MM.1S (cell line): ENCODE data around the gene TNK1.
"Not testable (repeated sequence)": the region's sequence is repeated elsewhere in the genome, so short reads cannot be mapped to it uniquely, and the experiment has no call there.

Experiments
- DNase-seq: peaks from one replicate; pipeline ENCODE4 v3.0.0-alpha.2; 2015
- H2AFZ ChIP-seq: fragments of 300-600 bp; sonication (generic); 2 replicates; pipeline ENCODE4 v1.6.0; 2016; ENCODE audit warnings: antibody characterized with exemption, low read length
- H3F3A ChIP-seq: fragments of 300-600 bp; sonication (generic); 2 replicates; pipeline ENCODE4 v1.6.1; 2016; ENCODE audit warnings: mild to moderate bottlenecking, antibody characterized with exemption, low read length, moderate library complexity, mixed read lengths; ENCODE audit not compliant: insufficient read depth
- H3K27ac ChIP-seq: fragments of 300-600 bp; sonication (generic); 2 replicates; pipeline ENCODE4 v1.5.1; 2016; ENCODE audit warnings: mild to moderate bottlenecking, low read length
- H3K27me3 ChIP-seq: fragments of 300-600 bp; sonication (generic); replicated peaks from 2 replicates; pipeline ENCODE4 v1.6.0; 2016; ENCODE audit warnings: low read length; ENCODE audit not compliant: insufficient read depth
- H3K36me3 ChIP-seq: fragments of 300-600 bp; sonication (generic); replicated peaks from 2 replicates; pipeline ENCODE4 v1.6.1; 2016; ENCODE audit warnings: mild to moderate bottlenecking, low read length, mixed read lengths; ENCODE audit not compliant: insufficient read depth
- H3K4me1 ChIP-seq: fragments of 300-600 bp; sonication (generic); 2 replicates; pipeline ENCODE4 v1.6.1; 2016; ENCODE audit warnings: low read length, mixed read lengths
- H3K4me2 ChIP-seq: fragments of 300-600 bp; sonication (generic); 2 replicates; pipeline ENCODE4 v1.6.0; 2016; ENCODE audit warnings: low read depth, low read length
- H3K4me3 ChIP-seq: fragments of 300-600 bp; sonication (generic); 2 replicates; pipeline ENCODE4 v1.5.1; 2016; ENCODE audit warnings: low read length, mixed read lengths
- H3K79me2 ChIP-seq: fragments of 300-600 bp; sonication (generic); 2 replicates; pipeline ENCODE4 v1.6.1; 2016; ENCODE audit warnings: mixed run types, low read length, mixed read lengths
- H3K9ac ChIP-seq: fragments of 300-600 bp; sonication (generic); 2 replicates; pipeline ENCODE4 v1.6.1; 2016; ENCODE audit warnings: low read length, mixed read lengths
- H3K9me2 ChIP-seq: fragments of 300-600 bp; sonication (generic); replicated peaks from 2 replicates; pipeline ENCODE4 v1.6.1; 2016; ENCODE audit warnings: mild to moderate bottlenecking, low read length, mixed read lengths; ENCODE audit not compliant: insufficient read depth
- H3K9me3 ChIP-seq: fragments of 300-600 bp; sonication (generic); replicated peaks from 2 replicates; pipeline ENCODE4 v1.6.1; 2016; ENCODE audit warnings: mild to moderate bottlenecking, low read length, mixed read lengths; ENCODE audit not compliant: insufficient read depth
- H4K20me1 ChIP-seq: fragments of 300-600 bp; sonication (generic); 2 replicates; pipeline ENCODE4 v1.6.1; 2016; ENCODE audit warnings: mild to moderate bottlenecking, low read length, moderate library complexity, mixed read lengths; ENCODE audit not compliant: insufficient read depth
- EZH2 ChIP-seq: fragments of 300-600 bp; sonication (generic); optimal IDR thresholded peaks from 2 replicates; pipeline ENCODE3; 2017; ENCODE audit warnings: low read depth, mild to moderate bottlenecking, antibody characterized with exemption, low read length, mixed read lengths
- EZH2phosphoT487 ChIP-seq: fragments of 300-600 bp; sonication (generic); IDR thresholded peaks from 2 replicates; pipeline ENCODE4 v1.6.1; 2018; ENCODE audit warnings: antibody characterized with exemption, low read length
- TF ChIP-seq, protein P1 (sequence below): fragments of 300-600 bp; sonication (generic); IDR thresholded peaks from 2 replicates; pipeline ENCODE4 v1.5.1; 2016; ENCODE audit warnings: antibody characterized with exemption, low read length, mixed read lengths

The TNK1 gene

DNA sequence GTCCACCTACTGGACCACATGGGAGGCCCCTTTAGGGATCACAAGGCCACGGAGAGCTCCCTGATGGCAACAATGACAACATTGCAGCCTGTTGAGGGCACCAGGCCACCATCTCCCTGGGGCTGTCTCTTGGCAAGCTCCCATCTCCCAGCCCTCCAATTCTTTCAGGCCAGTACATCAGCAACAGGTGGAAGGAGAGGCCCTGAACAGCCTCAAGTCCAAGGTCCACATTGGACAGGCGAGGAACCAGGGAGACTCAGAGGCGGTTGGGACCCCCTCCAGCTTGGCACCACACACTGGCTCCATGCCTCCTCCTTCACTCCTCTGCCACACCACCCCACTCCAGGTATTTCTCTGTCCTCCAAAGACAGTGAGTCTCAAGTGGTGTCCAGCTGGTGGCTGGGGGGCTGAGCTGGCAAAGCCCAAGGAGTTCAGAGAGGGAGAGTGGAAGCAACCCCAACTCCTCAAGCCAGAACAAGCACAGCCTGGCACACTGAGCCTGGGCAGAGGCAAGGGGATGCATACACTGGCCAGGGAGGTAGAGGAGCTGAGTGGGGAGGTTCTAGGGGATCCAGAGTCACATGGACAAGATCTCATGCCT is 45.9 kb upstream of the TNK1 start:
- no peaks in the 10 kb centered on the region for H3K9me2 ChIP-seq
- DNase-seq = no peak
- peaks cover 16% of the 10 kb centered on the region for H3K4me1 ChIP-seq
- H3K27me3 ChIP-seq = no peaks in the 10 kb centered on the region
- H3K36me3 ChIP-seq = no peaks in the 10 kb centered on the region
- peaks cover 12% of the 10 kb centered on the region for H3F3A ChIP-seq
- no peaks in the 10 kb centered on the region for H3K9me3 ChIP-seq
- peaks cover 24% of the 10 kb centered on the region for H3K79me2 ChIP-seq
- no peak overlapping the region for H3K27ac ChIP-seq
- no peak overlapping the region for H3K4me2 ChIP-seq
- TF ChIP-seq, protein P1, sequence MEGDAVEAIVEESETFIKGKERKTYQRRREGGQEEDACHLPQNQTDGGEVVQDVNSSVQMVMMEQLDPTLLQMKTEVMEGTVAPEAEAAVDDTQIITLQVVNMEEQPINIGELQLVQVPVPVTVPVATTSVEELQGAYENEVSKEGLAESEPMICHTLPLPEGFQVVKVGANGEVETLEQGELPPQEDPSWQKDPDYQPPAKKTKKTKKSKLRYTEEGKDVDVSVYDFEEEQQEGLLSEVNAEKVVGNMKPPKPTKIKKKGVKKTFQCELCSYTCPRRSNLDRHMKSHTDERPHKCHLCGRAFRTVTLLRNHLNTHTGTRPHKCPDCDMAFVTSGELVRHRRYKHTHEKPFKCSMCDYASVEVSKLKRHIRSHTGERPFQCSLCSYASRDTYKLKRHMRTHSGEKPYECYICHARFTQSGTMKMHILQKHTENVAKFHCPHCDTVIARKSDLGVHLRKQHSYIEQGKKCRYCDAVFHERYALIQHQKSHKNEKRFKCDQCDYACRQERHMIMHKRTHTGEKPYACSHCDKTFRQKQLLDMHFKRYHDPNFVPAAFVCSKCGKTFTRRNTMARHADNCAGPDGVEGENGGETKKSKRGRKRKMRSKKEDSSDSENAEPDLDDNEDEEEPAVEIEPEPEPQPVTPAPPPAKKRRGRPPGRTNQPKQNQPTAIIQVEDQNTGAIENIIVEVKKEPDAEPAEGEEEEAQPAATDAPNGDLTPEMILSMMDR = no peak
- no peak for TF ChIP-seq EZH2phosphoT487
- H2AFZ ChIP-seq = no peak overlapping the region
- H3K4me3 ChIP-seq = no peak overlapping the region
- H4K20me1 ChIP-seq = no peaks in the 10 kb centered on the region
- no peak overlapping the region for H3K9ac ChIP-seq

DNA sequence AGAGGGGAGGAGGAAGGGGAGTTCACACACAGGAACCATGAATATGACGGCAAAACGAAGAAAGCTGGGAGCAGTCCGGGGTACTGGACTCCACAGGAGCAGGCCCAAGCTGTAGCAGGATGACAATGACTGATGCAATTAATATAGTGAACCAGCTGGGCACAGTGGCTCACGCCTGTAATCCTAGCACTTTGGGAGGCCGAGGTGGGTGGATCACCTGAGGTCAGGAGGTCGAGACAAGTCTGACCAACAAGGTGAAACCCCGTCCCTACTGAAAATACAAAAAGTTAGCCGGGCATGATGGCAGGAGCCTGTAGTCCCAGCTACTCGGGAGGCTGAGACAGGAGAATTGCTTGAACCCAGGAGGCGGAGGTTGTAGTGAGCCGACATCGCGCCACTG is 45.1 kb upstream of the TNK1 start:
- Histone ChIP-seq H3F3A (peaks cover 12% of the 10 kb centered on the region), H3K79me2 (peaks cover 24% of the 10 kb centered on the region), H3K4me2 (peak overlapping the region; percentile 58; the same call in 1 of the 2 replicates), H3K4me1 (peaks cover 12% of the 10 kb centered on the region)
- H3K27me3 ChIP-seq, H3K9me2 ChIP-seq, H3K9ac ChIP-seq, H4K20me1 ChIP-seq, H3K27ac ChIP-seq, H2AFZ ChIP-seq, H3K4me3 ChIP-seq, H3K36me3 ChIP-seq, DNase-seq, H3K9me3 ChIP-seq: not testable (repeated sequence)

DNA sequence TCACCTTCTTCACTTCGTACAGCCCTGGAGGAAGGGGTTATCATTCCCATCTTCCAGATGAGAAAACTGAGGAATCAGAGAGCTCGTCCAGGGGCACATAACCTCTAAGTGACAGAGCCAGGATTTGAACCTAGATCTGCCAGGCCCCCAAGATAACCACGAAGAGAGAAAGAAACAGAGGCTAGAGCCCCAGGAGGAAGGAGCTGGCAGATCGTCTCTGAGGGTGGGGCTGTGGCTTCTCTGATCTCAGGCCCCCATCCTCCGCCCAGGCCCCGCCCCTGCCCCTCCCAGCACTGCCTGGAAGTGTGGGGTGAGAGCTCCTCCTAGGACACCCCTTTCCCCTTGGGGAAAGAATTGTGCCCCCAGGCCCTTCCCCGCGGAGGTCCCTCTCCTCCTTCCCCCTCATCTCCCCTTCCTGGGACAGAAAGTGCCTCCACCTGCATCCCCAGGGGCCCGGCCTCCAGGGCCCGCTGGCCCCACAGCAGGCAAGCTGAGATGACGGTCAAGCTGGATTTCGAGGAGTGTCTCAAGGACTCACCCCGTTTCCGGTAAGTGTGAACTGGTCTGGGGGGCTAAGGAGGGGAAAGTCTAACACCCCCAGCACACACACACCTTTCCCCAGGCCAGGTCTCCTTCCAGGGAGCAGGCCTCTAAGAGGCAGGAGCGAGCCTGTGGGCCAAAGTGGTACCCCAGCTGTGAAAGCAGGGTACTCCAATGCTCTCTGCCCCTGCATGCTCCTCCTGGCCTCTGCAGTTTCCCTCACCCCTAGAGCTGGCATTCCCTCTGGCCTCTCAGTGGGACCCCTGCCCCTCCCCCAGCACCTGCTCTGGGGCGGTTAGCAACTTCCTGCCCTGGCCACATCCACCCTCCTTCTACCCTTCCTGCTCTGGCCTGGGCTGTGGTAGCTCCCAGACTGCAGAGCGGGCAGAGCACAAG is 44.4 kb upstream of the TNK1 start, which contains the start of gene ACAP1:
Gene ACAP1, plus strand, starts transcription at position 290 of the 936 bp plus-strand sequence. Its CDS starts 206 bp downstream, at position 496.
- Histone ChIP-seq H3K36me3 (no peaks in the 10 kb centered on the region), H3K27me3 (no peaks in the 10 kb centered on the region), H3K9ac (peak within 1 kb of the TSS; percentile 41; the same call in 1 of the 2 replicates), H3F3A (peaks cover 12% of the 10 kb centered on the region), H3K27ac (peak within 1 kb of the TSS; percentile 30; the same call in 1 of the 2 replicates), H3K79me2 (peaks cover 24% of the 10 kb centered on the region), H3K4me1 (peaks cover 11% of the 10 kb centered on the region), H4K20me1 (no peaks in the 10 kb centered on the region), H3K9me2 (no peaks in the 10 kb centered on the region), H3K9me3 (no peaks in the 10 kb centered on the region), H3K4me3 (peak within 1 kb of the TSS; percentile 67), H3K4me2 (peak within 1 kb of the TSS; percentile 58), H2AFZ (peak within 1 kb of the TSS; percentile 24; the same call in 1 of the 2 replicates)
- DNase-seq = peak; percentile 70
- TF ChIP-seq, protein P1 = no peak
- TF ChIP-seq EZH2 (no peak), EZH2phosphoT487 (no peak)

GRCh38 chr17:7337600-7337999 is 43.3 kb upstream of the TNK1 start:
- H3K9ac ChIP-seq, H3F3A ChIP-seq, H3K27ac ChIP-seq, H3K36me3 ChIP-seq, H3K27me3 ChIP-seq, DNase-seq, H2AFZ ChIP-seq, H4K20me1 ChIP-seq, H3K4me1 ChIP-seq, H3K9me2 ChIP-seq, H3K9me3 ChIP-seq: not testable (repeated sequence)
- peak overlapping the region; percentile 67; the same call in 1 of the 2 replicates for H3K4me3 ChIP-seq
- H3K79me2 ChIP-seq = peaks cover 24% of the 10 kb centered on the region
- H3K4me2 ChIP-seq = peak overlapping the region; percentile 58; the same call in 1 of the 2 replicates
